ENCODE data around the gene TRIP10.
A peak's percentile ranks its signal among the peaks of the same experiment; 100 is the strongest.

TRIP10 gene

GRCh38 chr19:6735181-6735911 is 4.1 kb upstream of the TRIP10 start:
- Mint-ChIP-seq H3K27ac (peak overlapping the region; percentile 90 to 99 (median 98)), H3K36me3 (ENCODE audit: low read depth) (peaks cover 16% of the 10 kb centered on the region), H3K4me3 (peak overlapping the region; percentile 98 to 99 (median 99)), H3K27me3 (ENCODE audit: low read depth) (no peaks in the 10 kb centered on the region), H3K4me1 (peaks cover 29% of the 10 kb centered on the region), H3K9me3 (no peaks in the 10 kb centered on the region)
- no peak for TF ChIP-seq CTCF (IDR thresholded peaks at IDR 0.05; ENCODE audit: unreplicated experiment in 3 of 3)

GRCh38 chr19:6736169-6736916 is 3.1 kb upstream of the TRIP10 start:
- H3K9me3 Mint-ChIP-seq: no peaks in the 10 kb centered on the region
- peaks cover 16% of the 10 kb centered on the region for H3K36me3 Mint-ChIP-seq (ENCODE audit: low read depth)
- peak overlapping the region; percentile 90 to 99 (median 98) for H3K27ac Mint-ChIP-seq
- H3K27me3 Mint-ChIP-seq (ENCODE audit: low read depth): no peaks in the 10 kb centered on the region
- peak overlapping the region; percentile 98 to 99 (median 99) for H3K4me3 Mint-ChIP-seq
- peak; percentile 57 to 68 (median 58) for TF ChIP-seq CTCF (IDR thresholded peaks at IDR 0.05; ENCODE audit: unreplicated experiment in 3 of 3)
- H3K4me1 Mint-ChIP-seq: peaks cover 35% of the 10 kb centered on the region

- TF ChIP-seq CTCF (IDR thresholded peaks at IDR 0.05; ENCODE audit: unreplicated experiment in 3 of 3): peak in 1 of 3 experiments; percentile 38
- Mint-ChIP-seq H3K4me1 (peaks cover 37% of the 10 kb centered on the region), H3K27ac (peak overlapping the region; percentile 90 to 99 (median 98)), H3K36me3 (ENCODE audit: low read depth) (peaks cover 12% of the 10 kb centered on the region), H3K27me3 (ENCODE audit: low read depth) (no peaks in the 10 kb centered on the region), H3K9me3 (no peaks in the 10 kb centered on the region), H3K4me3 (peak overlapping the region; percentile 98 to 99 (median 99))
These were observed 2.6 kb upstream of the TRIP10 start for GRCh38 chr19:6736917-6737283.

GRCh38 chr19:6737284-6737872 is 2.1 kb upstream of the TRIP10 start, which contains the start of gene GPR108:
GPR108 (minus strand) TSS chr19:6737580; CDS start chr19:6737576, 4 bp downstream.
- H3K4me1 Mint-ChIP-seq: peaks cover 41% of the 10 kb centered on the region
- H3K27me3 Mint-ChIP-seq (ENCODE audit: low read depth): no peaks in the 10 kb centered on the region
- no peaks in the 10 kb centered on the region for H3K9me3 Mint-ChIP-seq
- H3K4me3 Mint-ChIP-seq: peak within 1 kb of the TSS; percentile 98 to 99 (median 99)
- peaks cover 12% of the 10 kb centered on the region for H3K36me3 Mint-ChIP-seq (ENCODE audit: low read depth)
- peak within 1 kb of the TSS; percentile 90 to 99 (median 98) for H3K27ac Mint-ChIP-seq
- no peak for TF ChIP-seq CTCF (IDR thresholded peaks at IDR 0.05; ENCODE audit: unreplicated experiment in 3 of 3)

- H3K4me3 Mint-ChIP-seq: peak overlapping the region; percentile 93 to 99 (median 98)
- peak overlapping the region; percentile 90 to 98 (median 96) for H3K27ac Mint-ChIP-seq
- TF ChIP-seq CTCF (IDR thresholded peaks at IDR 0.05; ENCODE audit: unreplicated experiment in 3 of 3): peak; percentile 57 to 68 (median 62)
- H3K27me3 Mint-ChIP-seq (ENCODE audit: low read depth): no peaks in the 10 kb centered on the region
- H3K9me3 Mint-ChIP-seq: no peaks in the 10 kb centered on the region
- H3K4me1 Mint-ChIP-seq: peaks cover 48% of the 10 kb centered on the region
- peaks cover 12% of the 10 kb centered on the region for H3K36me3 Mint-ChIP-seq (ENCODE audit: low read depth)
These were observed 1.4 kb upstream of the TRIP10 start for GRCh38 chr19:6737873-6738786.

Data from nephron (organoid).